GM18499 (cell line): ENCODE data around the gene TFPI2.
"Not testable (repeated sequence)": the region's sequence is repeated elsewhere in the genome, so short reads cannot be mapped to it uniquely, and the experiment has no call there.

Experiments used
- ATAC-seq: cut with Tn5 transposase; IDR thresholded peaks from one replicate; pipeline ENCODE4 v1.9.1; 2021; ENCODE audit warnings: moderate number of reproducible peaks; ENCODE audit not compliant: insufficient read depth, unreplicated experiment

The TFPI2 gene, protein sequence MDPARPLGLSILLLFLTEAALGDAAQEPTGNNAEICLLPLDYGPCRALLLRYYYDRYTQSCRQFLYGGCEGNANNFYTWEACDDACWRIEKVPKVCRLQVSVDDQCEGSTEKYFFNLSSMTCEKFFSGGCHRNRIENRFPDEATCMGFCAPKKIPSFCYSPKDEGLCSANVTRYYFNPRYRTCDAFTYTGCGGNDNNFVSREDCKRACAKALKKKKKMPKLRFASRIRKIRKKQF

DNA sequence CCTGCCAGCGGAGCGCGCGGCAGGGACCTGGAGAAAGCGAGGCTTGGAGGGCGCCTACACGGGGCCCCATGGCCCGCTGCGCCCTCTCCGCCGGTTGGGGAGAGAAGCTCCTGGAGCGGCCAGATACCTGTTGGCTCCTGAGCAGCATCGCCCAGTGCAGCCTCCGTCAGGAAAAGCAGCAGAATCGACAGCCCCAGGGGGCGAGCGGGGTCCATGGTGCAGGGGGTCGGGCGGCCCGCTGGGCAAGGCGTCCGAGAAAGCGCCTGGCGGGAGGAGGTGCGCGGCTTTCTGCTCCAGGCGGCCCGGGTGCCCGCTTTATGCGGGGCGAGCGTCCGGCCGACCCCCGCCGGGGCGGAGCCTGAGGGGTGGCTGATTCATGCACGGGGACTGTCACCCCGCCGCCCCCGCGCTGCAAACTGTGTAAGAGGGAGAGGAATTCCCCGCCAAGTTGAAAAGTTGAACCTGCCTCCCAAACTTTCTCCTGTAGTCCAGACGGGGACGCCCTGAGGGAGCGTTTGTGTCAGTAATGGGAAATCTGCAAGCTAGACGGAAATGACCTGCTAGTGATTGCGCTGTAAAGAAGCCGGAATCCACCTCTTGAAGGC lies at the start of gene TFPI2:
TSS of gene TFPI2 (minus strand) at position 290 of the 605 bp plus-strand sequence. CDS start at position 215, 75 bp downstream.
- no peak for ATAC-seq

- no peak for ATAC-seq
Measured at GRCh38 chr7:93938293-93938692, 47.7 kb upstream of the TFPI2 start.

DNA sequence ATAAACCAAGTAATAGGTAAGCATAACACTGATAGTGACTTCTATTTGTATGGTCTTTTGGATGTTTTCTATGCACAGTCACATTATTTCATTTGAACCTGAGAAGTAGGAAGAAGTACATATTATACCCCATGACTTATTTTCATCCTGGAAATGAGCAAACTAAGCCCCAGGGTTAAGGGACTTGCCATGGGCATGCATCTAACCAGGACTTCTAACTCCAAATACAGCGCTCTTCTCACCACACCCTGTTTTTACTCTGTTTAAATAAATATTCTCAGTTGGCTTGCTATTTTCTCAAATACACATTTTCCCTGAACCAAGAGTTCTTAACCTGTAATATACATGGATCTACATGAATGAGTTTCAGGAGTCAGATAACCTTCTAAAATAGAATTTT lies 47.3 kb upstream of the TFPI2 start:
- ATAC-seq: no peak

GRCh38 chr7:93935102-93935501 lies 44.5 kb upstream of the TFPI2 start:
- no peak for ATAC-seq

- ATAC-seq: no peak
Measured at GRCh38 chr7:93933156-93933555, 42.6 kb upstream of the TFPI2 start.

- no peak for ATAC-seq
Measured at GRCh38 chr7:93931655-93932054, 41.1 kb upstream of the TFPI2 start.

GRCh38 chr7:93927585-93927984 lies 37.0 kb upstream of the TFPI2 start:
- no peak for ATAC-seq

DNA sequence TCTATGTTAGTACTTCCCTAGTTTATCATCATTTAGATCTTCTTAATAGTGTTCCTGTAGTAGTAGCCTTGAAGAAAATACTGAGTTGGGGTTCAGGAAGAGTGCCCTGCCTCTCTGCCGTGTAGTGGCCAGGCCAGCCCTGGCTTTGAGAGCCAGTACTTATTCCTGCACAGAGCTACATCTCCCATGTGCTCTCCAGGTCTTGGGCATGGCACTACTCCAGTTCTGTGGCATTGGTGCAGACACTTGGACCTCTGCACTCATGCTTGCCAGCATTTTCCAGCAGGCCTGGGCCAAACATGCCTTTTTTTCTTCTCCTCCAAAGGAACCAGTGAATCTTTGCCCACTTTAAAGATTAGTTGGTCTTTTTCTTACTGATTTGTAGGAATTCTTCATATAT lies 36.2 kb upstream of the TFPI2 start:
- no peak for ATAC-seq

DNA sequence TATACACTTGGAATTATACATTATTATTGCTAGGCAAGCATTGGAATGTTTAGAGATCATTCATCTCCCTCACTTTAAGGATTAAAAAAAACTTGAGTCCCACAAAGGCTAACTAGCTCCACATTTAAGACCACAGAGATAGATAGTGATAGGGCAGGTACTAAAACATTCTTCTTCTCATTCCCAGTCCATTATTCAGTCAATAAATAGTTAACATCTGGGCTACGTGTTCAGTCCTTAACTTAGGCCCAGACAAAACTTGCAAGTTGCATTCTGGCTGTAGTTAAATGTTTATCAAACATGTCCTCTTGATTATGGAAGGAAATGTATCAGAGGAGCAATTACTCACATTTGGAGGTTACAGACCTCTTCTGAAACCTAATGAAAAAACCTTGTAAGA lies 33.4 kb upstream of the TFPI2 start:
- no peak for ATAC-seq

DNA sequence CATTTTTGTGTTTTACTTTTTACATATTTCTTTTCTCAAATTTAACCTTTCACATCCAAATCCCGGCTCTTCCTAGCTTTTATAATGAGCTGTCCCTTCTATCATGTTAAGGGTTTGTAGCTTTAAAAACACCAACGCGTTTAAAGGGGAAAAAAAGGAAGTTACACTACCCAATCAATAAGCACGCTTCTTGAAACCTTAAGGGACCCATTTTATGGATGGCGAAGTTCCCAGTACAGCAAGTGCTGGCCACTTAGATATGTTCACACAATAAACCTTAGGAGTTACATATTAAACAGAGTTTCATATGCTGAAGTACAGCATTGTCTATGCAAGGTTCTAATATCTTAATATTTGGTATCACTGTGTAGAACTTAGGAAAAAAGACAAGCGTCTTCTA lies 32.7 kb upstream of the TFPI2 start:
- ATAC-seq: no peak

GRCh38 chr7:93921607-93922566 lies 31.3 kb upstream of the TFPI2 start, which contains the start of gene GNG11:
GNG11 (plus strand) TSS chr7:93921735; CDS start chr7:93922138, 403 bp downstream.
- no peak for ATAC-seq

DNA sequence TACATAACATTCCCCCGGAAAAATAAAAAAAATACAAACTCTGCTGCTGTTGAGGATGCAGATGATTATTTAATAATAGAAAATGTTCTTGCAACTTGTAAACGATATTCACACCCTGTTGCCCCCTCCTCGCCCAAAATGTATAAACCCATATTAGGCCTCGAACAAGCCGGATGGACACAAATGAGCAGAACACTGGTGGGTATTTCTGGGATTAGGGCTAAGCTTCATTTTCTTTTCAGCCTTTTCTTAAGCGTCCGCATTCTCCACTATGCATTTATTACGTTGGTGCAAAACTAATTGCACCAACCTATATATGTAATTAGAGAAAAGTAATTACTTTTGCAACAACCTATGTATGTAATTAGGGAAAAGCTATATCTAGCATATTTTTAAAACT lies 30.6 kb upstream of the TFPI2 start:
- ATAC-seq: no peak

- no peak for ATAC-seq
Measured at GRCh38 chr7:93920496-93921182, 30.1 kb upstream of the TFPI2 start.

GRCh38 chr7:93916315-93916714 lies 25.8 kb upstream of the TFPI2 start:
- not testable (repeated sequence) for ATAC-seq

- not testable (repeated sequence) for ATAC-seq
Measured at GRCh38 chr7:93915888-93916287, 25.3 kb upstream of the TFPI2 start.

DNA sequence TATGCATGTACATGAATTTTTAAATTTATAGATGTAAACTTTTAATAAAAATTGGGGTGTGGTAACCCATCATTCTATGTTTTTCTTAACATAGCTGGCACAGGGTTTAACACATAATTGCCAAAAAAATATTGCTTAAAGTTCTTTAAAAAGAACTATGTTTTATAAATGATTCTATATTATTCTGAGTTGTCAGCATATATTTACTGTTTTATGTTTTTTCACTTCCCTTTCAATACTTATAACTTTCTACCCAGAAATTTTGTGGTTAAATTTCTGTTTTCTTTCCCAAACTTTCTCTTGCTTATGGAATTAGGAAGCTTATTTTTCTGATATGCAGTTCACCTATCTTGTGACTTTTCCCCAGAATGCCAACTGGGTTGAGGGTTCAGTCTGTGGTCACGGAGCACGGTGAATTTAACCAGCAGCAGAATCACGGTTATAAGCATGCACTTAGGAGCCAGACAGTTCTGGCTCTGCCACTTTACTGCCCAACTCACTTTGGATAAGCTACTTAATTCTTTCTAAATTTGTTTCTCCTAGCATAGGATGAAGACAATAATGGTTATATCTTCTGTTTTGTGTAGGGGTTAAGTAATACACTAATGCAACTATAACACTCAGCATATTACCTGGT lies 24.8 kb upstream of the TFPI2 start:
- ATAC-seq: not testable (repeated sequence)

DNA sequence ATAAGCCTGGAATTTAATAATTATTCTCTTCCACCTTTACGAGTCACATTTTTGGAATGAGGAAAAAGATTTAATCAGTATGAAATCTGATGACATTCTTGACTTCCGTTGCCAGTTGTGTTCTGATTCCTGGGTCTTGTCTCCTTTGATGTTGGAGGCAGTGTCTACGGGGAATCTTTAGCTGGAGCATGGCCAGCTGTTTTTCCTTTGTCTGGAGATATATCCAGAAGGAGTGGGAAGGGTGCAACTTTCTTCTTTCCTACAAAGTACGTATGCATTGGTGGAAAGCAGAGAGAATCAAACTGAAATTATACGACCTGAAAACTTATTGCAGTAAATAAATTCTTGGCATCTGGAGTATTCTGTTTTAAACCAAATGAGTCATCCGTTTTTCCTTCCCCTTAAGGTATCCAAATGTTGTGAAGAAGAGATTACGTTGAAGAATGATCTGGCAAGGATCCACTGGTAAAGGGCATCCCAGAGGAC lies 24.1 kb upstream of the TFPI2 start:
- no peak for ATAC-seq

- no peak for ATAC-seq
Measured at GRCh38 chr7:93913197-93913596, 22.6 kb upstream of the TFPI2 start.

- peak; percentile 44 for ATAC-seq
Measured at GRCh38 chr7:93911661-93912060, 21.1 kb upstream of the TFPI2 start.

- ATAC-seq: not testable (repeated sequence)
Measured at GRCh38 chr7:93911242-93911641, 20.7 kb upstream of the TFPI2 start.
